ENCODE measurements around the gene NSL1.

NSL1 gene

GRCh38 chr1:212685429-212685828 is 106.1 kb downstream of the NSL1 start:
- no peak for DNase-seq (ENCODE audit: low spot score)

GRCh38 chr1:212684521-212685090 is 107.0 kb downstream of the NSL1 start:
- DNase-seq (ENCODE audit: low spot score): no peak

- DNase-seq (ENCODE audit: low spot score): no peak
Measured at GRCh38 chr1:212684076-212684475, 107.5 kb downstream of the NSL1 start.

GRCh38 chr1:212683357-212683722 is 108.2 kb downstream of the NSL1 start:
- peak; percentile 90 for DNase-seq (ENCODE audit: low spot score)

GRCh38 chr1:212680680-212681389 is 110.7 kb downstream of the NSL1 start:
- no peak for DNase-seq (ENCODE audit: low spot score)

- DNase-seq (ENCODE audit: low spot score): peak; percentile 89
Measured at GRCh38 chr1:212678456-212679410, 112.8 kb downstream of the NSL1 start.

GRCh38 chr1:212677573-212677972 is 114.0 kb downstream of the NSL1 start:
- no peak for DNase-seq (ENCODE audit: low spot score)

GRCh38 chr1:212677136-212677535 is 114.4 kb downstream of the NSL1 start:
- no peak for DNase-seq (ENCODE audit: low spot score)
